Progenitor cell of endocrine pancreas (in vitro differentiated cells): ENCODE measurements around the gene PHKB. TPM values are rescaled to one million over a fixed set of nuclear protein-coding genes. Genes with fewer than 3 reads are reported as not detected.
A peak's percentile ranks its signal among the peaks of the same experiment; 100 is the strongest.
"Not testable (repeated sequence)": the region's sequence is repeated elsewhere in the genome, so short reads cannot be mapped to it uniquely, and the experiment has no call there.

Experiments used
- DNase-seq: peaks from one replicate; pipeline ENCODE4 v3.0.0; 2021; ENCODE audit warnings: low spot score; ENCODE audit not compliant: unreplicated experiment
- H3K27ac Mint-ChIP-seq: 2 replicates; pipeline ENCODE4 v1.8.0; 2021; ENCODE audit warnings: mild to moderate bottlenecking, moderate library complexity, mixed read lengths
- H3K27me3 Mint-ChIP-seq: 2 replicates; pipeline ENCODE4 v1.8.0; 2021; ENCODE audit warnings: mixed read lengths
- H3K36me3 Mint-ChIP-seq: 2 replicates; pipeline ENCODE4 v1.8.0; 2022; ENCODE audit warnings: mixed read lengths; ENCODE audit not compliant: insufficient read depth
- H3K4me1 Mint-ChIP-seq: 2 replicates; pipeline ENCODE4 v1.8.0; 2021; ENCODE audit warnings: low read depth, mixed read lengths
- H3K4me3 Mint-ChIP-seq: 2 replicates; pipeline ENCODE4 v1.8.0; 2021; ENCODE audit warnings: low read depth, mild to moderate bottlenecking, moderate library complexity, mixed read lengths
- H3K9me3 Mint-ChIP-seq: 2 replicates; pipeline ENCODE4 v1.8.0; 2021; ENCODE audit warnings: low read depth, mixed read lengths
- total RNA-seq: library from RNA; stranded (reverse); gene quantifications from 2 replicates; pipeline ENCODE4 v1.2.1, GENCODE V29; 2021
- TF ChIP-seq, protein P1 (sequence below): fragments of 200-600 bp; sonication (generic); IDR thresholded peaks from one replicate; pipeline ENCODE4 v1.5.0; 2021; ENCODE audit warnings: antibody characterized with exemption, mild to moderate bottlenecking; ENCODE audit not compliant: unreplicated experiment

The PHKB gene
- total RNA-seq, 1 donor from 2014 or later = 94.1 TPM

DNA sequence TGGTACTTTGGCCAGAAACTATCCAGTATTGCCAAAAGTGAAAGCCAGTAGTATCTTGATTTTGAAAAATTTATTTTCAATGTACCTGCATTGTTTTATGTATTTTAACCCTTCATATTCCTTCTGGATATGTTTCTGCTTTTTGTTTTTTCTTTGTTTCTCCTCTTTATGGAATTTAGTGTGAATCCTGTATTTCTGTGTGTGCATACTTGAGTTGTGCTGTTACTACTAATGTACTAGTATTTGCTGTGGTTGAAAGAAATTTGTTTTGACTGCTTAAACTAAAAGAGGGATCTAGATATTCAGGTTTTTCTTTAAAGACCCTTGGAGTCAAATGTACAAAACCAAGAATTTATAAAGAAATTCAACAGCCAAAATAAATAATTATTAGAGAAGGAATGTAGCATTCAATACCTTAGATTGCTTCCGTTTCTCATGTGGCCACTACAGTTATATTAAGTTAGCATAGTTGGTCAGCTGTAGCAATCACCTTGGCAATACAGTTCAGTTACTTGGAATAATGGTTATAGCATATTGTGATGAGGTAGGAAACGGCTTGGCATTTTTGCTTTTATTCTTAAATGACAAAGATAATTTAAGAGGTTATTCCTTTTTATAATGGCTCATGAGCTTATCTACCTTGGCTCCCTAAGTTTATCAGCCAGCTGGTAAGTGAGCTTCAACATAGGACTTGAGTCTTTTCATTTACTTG, 4.9 kb downstream of the PHKB start:
- H3K4me1 Mint-ChIP-seq = peaks cover 20% of the 10 kb centered on the region
- no peaks in the 10 kb centered on the region for H3K27me3 Mint-ChIP-seq
- TF ChIP-seq, protein P1, sequence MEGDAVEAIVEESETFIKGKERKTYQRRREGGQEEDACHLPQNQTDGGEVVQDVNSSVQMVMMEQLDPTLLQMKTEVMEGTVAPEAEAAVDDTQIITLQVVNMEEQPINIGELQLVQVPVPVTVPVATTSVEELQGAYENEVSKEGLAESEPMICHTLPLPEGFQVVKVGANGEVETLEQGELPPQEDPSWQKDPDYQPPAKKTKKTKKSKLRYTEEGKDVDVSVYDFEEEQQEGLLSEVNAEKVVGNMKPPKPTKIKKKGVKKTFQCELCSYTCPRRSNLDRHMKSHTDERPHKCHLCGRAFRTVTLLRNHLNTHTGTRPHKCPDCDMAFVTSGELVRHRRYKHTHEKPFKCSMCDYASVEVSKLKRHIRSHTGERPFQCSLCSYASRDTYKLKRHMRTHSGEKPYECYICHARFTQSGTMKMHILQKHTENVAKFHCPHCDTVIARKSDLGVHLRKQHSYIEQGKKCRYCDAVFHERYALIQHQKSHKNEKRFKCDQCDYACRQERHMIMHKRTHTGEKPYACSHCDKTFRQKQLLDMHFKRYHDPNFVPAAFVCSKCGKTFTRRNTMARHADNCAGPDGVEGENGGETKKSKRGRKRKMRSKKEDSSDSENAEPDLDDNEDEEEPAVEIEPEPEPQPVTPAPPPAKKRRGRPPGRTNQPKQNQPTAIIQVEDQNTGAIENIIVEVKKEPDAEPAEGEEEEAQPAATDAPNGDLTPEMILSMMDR = no peak
- H3K36me3 Mint-ChIP-seq = peaks cover 2% of the 10 kb centered on the region
- no peak overlapping the region for H3K4me3 Mint-ChIP-seq
- no peaks in the 10 kb centered on the region for H3K9me3 Mint-ChIP-seq
- no peak for DNase-seq
- no peak overlapping the region for H3K27ac Mint-ChIP-seq

DNA sequence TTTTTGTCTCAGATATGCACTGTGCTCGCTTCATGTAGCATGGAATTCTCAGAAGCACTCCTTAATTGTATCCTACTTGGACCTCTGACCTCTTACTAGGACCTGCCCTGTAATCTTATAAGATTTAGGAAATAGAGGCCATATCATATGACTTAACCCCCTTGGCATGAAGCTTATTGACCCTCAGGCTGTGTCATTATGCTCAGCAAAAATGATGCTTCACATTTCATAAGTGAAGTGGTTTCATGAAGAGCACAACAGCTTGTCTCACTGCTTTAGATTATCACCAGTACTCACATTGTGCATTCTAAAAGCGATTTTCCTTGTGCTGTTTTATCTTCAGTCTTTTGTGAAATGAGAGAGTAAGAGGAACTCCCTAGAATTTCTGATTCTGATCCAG, 6.4 kb downstream of the PHKB start:
- Mint-ChIP-seq H3K9me3 (no peaks in the 10 kb centered on the region), H3K4me1 (peaks cover 12% of the 10 kb centered on the region), H3K27me3 (no peaks in the 10 kb centered on the region), H3K36me3 (peaks cover 3% of the 10 kb centered on the region), H3K4me3 (no peak overlapping the region), H3K27ac (no peak overlapping the region)
- TF ChIP-seq, protein P1 = no peak
- DNase-seq = no peak

DNA sequence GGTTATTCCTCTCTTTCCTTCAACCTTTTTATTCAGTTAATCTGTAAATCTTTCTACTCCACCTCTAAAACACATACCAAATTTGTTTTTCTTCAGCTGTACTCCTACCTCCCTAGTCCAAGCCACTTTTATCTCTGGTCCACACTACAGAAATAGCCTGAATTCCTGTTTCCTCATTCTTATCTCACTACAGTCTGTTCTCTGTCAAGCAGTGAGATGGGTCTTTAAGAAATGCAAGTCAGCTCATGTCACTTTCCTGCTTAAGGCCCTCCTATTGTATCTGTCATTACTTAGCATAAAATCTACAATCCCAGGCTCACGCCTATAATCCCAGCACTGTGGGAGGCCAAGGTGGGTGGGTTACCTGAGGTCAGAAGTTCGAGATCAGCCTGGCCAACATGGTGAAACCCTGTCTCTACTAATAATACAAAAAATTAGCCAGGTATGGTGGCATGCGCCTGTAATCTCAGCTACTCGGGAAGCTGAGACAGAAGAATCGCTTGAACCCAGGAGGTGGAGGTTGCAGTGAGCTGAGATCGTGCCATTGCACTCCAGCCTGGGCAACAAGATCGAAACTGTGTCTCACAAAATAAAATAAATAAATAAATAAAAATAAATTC, 7.0 kb downstream of the PHKB start:
- H3K9me3 Mint-ChIP-seq, DNase-seq: not testable (repeated sequence)

DNA sequence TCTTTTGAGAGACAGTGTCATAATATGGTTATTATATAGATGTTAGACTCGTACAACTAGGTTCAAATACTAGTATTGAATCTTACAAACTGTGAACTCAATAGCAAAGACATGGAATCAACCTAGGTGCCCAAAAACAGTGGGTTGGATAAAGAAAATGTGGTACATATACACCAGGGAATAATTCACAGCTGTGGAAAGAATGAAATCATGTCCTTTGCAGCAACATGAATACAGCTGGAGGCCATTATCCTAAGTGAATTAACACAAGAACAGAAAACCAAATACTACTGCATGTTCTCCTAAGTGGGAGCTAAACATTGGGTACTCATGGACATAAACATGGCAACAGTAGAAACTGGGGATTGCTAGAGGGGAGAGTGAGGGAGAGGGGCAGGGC, 8.1 kb downstream of the PHKB start:
- H3K36me3 Mint-ChIP-seq = peaks cover 3% of the 10 kb centered on the region
- H3K4me3 Mint-ChIP-seq = no peak overlapping the region
- no peaks in the 10 kb centered on the region for H3K9me3 Mint-ChIP-seq

More for the DNA sequence above, 7.0 kb downstream of the PHKB start:
- H3K4me1 Mint-ChIP-seq, H3K36me3 Mint-ChIP-seq, H3K4me3 Mint-ChIP-seq, H3K27me3 Mint-ChIP-seq: not testable (repeated sequence)
- peak overlapping the region; percentile 58 for H3K27ac Mint-ChIP-seq

DNA sequence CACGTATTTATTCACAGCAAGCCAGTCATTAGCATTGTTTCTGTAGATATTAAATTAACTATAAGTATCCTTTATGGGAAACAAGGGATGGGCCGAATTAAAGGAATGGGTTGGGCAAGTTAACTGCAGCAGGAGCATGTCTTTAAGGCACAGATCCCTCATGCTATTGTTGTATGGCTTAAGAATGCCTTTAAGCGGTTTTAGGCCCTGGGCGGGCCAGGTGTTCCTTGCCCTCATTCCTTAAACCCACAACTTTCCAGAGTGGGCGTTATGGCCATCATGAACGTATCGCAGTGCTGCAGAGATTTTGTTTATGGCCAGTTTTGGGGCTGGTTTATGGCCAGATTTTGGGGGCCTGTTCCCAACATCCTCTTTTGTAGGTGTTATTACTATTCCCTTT, 9.1 kb downstream of the PHKB start:
- H3K27ac Mint-ChIP-seq = no peak overlapping the region
- H3K36me3 Mint-ChIP-seq = peaks cover 3% of the 10 kb centered on the region
- TF ChIP-seq, protein P1 = no peak
- H3K9me3 Mint-ChIP-seq = no peaks in the 10 kb centered on the region
- H3K27me3 Mint-ChIP-seq = no peaks in the 10 kb centered on the region
- H3K4me3 Mint-ChIP-seq = no peak overlapping the region
- no peak for DNase-seq
- H3K4me1 Mint-ChIP-seq = peaks cover 4% of the 10 kb centered on the region

More for the DNA sequence above, 8.1 kb downstream of the PHKB start:
- no peak for DNase-seq
- no peaks in the 10 kb centered on the region for H3K27me3 Mint-ChIP-seq
- H3K4me1 Mint-ChIP-seq = peaks cover 4% of the 10 kb centered on the region
- no peak overlapping the region for H3K27ac Mint-ChIP-seq
- TF ChIP-seq, protein P1 = no peak

DNA sequence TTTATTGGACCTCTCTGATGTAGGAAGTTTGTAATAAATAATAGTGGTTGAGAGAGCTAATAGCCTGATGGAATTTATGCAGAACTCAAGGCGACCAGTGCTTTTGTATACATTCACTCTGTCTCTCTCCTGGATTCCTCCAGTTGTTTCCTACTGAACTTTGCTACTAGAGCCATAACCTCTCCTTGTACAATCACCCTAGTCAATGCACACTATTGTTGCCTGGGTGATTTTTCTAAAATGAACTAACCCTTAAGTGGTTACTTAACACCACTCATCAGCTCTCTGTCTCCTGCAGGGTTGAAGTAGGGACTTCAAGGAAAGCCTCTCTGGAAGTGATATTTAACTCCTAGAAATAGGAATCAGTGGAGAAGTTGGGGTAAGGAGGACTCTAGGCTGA, 9.7 kb downstream of the PHKB start:
- TF ChIP-seq, protein P1 = no peak

DNA sequence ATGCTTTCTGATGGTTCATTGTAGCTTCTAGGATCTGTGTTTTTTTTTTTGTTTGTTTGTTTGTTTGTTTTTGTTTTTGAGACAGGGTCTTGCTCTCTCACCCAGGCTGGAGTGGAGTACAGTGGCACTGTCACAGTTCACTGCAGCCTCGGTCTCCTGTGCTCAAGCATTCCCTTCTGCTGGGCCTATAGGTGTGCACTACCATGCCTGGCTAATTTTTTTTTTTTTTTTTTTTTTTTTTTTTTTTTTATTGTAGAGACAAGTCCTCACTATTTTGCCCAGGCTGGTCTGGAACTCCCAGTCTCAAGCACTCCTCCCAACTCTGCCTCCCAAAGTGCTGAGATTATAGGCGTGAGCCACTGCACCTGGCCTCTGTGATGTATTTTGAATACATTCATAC, 11.9 kb downstream of the PHKB start:
- H3K4me3 Mint-ChIP-seq, H3K9me3 Mint-ChIP-seq, DNase-seq, H3K27ac Mint-ChIP-seq, H3K4me1 Mint-ChIP-seq, H3K36me3 Mint-ChIP-seq, H3K27me3 Mint-ChIP-seq: not testable (repeated sequence)

More for the DNA sequence above, 9.7 kb downstream of the PHKB start:
- peaks cover 4% of the 10 kb centered on the region for H3K4me1 Mint-ChIP-seq
- H3K27ac Mint-ChIP-seq = peak overlapping the region; percentile 3
- no peaks in the 10 kb centered on the region for H3K9me3 Mint-ChIP-seq
- H3K27me3 Mint-ChIP-seq = no peaks in the 10 kb centered on the region
- no peak overlapping the region for H3K4me3 Mint-ChIP-seq
- DNase-seq = no peak
- peaks cover 3% of the 10 kb centered on the region for H3K36me3 Mint-ChIP-seq
